CD4-positive, alpha-beta T cell treated with Interleukin-2 at 100 ng/mL for 4 hours (primary cell): ENCODE results near the gene ACTN3.

Experiments
- DNase-seq: peaks from one replicate; pipeline ENCODE4 v3.0.0-alpha.2; 2020; ENCODE audit warnings: low spot score

Gene ACTN3

DNA sequence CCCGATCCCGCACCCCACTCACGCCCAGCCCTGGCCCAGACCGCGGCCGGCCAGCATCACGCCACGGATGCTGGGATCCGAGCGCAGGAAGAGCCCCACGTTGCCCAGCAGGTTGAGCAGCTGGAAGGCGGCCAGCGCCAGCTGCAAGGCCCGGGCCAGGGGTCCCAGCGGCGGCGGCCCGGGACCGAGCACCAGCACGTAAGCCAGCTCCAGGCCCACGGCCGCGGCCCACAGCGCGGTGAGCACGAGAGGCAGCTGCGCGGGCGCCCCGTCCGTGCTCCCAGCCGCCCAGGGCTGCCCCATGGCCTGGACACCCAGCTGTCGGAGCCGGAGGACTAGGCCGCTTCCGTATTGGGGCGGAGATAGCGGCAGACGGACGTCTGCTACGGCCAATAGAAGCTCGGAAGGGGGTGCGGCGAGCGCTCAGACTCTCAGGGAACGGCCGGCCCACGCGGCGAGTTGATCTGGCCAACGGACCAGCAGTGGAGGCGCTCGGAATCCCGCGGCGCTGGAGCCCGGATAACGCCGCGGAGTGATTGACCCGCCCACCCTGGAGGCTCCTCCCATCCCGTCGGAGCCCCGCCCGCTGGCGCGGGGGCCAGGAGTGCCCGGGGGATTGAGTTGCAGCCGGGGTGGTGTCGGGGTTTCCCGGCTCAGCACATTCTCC is 869 bp upstream of the ACTN3 start, which contains the start of gene ZDHHC24:
Gene ZDHHC24, minus strand, starts transcription at position 348 of the 667 bp plus-strand sequence. Its CDS starts 45 bp downstream, at position 303.
- DNase-seq: peak; percentile 90

DNA sequence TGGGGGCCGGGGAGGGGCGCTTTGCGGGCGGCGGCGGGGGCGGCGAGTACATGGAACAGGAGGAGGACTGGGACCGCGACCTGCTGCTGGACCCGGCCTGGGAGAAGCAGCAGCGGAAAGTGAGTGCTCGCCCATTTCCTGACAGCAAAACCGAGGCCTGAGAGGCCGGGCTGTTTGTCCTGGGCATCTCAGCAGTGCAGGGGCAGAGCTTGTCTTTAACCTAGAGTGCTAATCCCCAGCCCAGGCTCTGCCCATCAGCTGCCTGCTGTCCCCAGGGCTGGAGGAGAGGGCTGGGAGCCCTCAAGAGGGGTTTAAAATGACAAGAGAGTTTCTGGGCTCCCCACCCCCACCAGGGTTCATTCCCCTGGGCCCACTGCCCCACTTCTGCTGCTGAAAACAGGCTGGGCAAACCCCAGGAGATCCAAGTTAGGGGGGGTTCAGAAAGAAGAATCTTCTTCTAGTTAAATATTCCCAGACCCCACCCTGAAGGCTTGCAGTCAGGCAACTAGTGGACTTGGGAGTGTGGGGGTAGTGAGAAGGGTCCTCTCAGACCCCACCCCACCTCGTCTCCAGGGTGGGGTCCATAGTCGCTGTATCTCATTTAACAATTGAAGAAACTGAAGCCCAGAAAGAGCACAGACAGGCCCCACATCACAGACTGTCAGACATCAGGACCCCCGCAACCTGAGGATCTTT is 411 bp downstream of the ACTN3 start:
- DNase-seq: no peak

DNA sequence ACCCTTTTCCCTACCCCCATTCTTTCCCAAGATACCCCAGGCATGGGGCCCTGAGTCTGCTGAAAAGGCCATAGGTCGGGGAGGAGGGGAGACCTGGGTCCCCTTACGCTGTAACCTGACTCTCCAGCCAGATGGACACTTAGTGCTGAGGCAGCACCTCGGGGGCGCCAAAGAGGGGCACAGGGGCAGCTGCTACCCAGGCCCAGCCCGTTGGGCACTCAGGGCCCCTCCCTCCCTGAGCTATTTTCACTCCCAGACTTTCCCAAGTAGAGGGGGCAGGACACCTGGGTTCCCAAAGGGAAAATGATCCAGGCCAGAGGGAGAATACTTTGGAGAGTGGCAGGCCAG is 933 bp downstream of the ACTN3 start:
- no peak for DNase-seq

DNA sequence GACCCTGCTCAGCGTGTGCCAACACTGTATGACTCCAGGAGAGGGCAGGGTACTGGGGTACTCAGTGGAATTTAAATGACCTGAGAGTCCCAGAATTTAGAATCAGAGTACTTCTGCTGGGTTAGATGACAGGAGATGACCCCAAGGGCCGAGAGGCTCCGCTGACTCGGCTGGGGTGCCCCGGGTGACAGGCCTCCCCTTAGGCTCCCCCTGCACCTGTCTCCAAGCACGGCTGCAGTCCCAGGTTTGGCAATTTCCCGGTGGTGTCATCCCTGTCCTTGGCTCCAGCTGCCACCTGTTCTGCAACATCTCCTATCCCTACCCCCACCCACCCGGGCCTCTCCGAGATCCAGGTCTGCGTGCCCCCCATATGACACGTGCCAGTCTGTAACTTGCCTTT is 1.3 kb downstream of the ACTN3 start:
- DNase-seq: no peak

DNA sequence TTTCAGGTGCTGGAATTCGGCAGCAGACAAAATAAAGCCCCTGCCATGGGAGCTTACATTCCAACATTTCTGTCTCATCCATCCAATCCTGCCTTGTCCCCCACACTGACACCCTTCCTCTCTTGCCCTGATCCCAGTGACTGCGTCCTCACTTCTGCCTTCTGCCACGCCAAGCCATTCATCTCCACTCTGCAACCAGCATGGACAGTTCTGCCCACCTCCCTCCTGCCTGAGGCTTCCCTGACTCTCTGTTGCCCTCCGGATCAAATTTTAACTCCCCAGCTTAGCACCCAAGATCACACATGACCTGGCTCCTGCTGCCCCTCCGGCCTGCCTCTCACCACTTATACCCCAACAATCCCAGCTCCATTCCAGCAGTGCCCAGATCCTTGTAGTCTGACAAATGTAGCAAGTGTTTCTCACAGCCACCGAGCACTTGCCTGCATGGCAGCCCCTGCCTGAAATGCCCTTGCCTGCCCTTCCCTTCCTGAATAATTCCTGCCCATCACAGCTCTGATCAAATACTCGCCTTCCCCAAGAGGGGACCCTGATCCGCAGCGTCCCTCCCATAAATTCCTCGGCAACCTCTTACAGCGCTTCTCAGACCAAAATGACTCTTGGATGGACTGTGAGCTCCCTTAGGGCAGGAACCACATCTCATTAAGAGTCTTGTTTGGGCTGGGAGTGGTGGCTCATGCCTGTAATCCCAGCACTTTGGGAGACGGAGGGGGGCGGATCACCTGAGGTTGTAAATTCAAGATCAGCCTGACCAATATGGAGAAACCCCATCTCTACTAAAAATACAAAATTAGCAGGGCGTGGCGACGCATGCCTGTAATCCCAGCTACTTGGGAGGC is 2.3 kb downstream of the ACTN3 start:
- DNase-seq: no peak

DNA sequence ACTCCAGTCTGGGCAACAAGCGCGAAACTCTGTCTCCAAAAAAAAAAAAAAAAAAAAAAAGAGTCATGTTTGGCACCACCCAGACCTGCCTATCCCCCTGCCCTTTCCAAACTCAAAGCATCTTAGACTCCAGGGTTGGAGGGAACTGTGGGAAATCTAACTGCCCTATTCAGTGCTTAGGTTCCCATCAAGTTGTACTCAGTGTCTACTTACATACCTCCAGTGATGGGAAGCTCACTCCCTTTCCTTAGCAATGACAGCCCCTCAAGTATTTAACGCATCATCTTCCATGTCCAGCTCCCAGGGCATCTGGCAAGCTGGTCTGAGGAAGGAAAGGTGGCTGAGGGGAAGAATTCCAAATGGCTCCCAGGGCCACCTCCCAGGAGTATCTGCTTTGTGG is 3.0 kb downstream of the ACTN3 start:
- DNase-seq: no peak

DNA sequence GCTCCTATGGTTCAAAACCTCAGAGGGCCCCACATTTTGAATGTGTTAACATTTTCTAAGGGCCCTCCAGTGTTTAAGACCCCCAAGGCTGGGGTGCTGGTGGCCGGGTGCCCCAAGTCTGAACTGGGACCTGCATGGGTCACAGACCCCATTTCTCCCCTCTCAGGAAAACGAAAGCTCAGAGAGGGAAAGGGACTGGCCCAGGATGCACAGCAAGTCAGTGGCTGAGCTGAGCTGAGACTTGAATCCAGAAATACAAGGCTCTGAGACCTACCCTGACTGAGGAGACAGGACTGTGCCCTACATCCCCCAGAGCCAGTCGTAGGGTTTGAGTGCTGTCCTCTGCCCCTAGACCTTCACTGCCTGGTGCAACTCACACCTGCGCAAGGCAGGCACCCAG is 4.2 kb downstream of the ACTN3 start:
- no peak for DNase-seq

DNA sequence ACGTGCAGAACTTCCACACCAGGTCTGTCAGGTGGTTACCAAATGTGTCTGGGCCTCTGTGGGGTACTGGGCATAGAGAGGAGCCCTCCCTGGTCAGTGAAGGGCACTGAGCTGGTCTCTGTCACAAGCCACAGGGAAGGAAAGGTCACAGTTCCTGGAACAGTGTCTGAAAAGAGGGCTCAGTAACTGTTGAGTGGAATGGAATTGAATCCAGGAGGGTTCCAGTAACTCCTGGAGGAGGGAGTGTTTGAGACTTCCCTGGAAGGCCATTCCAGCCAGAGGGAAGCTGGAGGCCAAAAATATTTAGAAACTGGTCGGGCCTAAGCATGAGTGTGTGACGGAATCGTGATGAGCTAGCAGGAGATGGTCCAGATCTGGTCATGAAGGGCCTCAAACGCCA is 7.9 kb downstream of the ACTN3 start:
- DNase-seq: no peak

DNA sequence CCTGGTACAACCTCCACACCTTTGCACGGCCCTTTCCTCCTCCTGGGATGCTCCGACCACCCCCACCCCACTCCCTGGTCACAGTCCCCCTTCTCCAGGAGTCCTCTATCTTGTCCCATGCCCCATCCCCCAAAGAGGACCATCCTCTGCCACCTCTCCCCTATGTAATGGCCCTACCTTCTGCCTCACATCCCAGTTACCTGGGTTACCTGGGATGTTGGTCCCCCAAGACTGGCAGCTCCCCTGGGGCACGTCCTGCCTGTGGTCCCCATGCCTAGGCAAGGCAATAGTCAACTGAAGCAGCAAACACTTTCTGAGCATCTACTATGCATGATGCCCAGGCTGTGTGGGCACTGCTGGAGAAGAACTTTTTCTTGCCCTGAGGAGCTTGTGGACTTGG is 8.7 kb downstream of the ACTN3 start:
- no peak for DNase-seq

DNA sequence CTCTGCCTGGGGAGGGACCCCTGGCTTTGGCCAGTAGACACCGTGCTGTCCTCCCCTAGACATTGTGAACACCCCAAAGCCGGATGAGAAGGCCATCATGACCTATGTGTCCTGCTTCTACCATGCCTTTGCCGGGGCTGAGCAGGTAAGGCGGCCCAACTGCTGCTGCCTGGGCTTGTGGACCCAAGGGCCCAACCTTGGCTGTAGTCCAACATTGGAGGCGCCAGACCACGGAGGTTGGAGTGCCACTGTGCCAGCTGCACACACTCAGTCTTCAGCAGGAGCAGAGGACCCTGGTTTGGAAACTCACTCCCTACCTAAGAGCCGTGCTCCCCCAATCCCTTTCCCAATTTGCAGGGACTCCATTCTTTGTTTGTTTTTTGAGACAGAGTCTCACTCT is 9.4 kb downstream of the ACTN3 start:
- no peak for DNase-seq

DNA sequence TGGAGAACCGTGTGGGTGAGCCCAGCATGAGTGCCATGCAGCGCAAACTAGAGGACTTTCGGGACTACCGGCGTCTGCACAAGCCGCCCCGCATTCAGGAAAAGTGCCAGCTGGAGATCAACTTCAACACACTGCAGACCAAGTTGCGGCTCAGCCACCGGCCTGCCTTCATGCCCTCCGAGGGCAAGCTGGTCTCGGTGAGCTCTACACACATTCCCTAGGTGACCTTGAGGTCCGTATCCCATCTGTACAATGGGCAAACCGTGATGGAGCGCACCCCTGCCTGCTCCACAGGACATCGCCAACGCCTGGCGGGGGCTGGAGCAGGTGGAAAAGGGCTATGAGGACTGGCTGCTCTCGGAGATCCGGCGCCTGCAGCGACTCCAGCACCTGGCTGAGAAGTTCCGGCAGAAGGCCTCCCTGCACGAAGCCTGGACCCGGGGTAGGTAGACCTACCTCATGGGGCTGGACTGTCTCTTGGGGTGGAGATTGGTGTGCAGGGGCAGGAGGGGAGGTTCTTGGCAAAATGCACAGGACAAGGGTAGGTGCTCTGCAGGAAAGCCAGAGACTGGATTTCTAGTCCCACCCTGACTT is 11.1 kb downstream of the ACTN3 start:
- no peak for DNase-seq

DNA sequence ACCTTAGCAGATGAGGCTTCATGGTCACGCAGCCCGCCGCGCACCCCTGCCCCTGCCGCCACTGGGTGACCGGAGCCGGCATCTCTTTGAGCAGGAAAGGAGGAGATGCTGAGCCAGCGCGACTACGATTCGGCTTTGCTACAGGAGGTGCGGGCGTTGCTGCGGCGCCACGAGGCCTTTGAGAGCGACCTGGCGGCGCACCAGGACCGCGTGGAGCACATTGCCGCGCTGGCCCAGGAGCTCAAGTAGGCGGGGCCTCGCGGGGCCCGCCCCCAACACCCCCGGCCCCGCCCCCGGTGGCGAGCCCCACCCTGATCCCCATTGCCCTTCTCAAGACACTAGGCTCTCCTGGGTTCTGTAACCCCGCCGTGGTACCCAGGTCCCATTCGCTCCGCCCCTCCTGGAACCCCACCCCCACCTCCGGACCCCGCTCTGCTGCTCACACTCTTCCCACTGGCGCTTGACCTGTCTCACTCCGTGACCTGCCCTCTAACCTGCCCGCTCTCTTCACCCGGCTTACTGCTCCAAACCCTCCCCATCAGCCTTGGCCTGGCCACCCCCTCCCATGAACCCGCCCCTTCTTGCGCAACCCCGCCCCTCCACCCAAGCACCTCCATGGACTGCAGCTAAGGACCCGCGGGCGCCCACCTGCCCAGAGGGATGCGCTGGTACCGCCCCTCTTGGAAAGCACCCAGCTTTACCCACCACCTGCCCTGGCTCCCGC is 12.6 kb downstream of the ACTN3 start:
- peak; percentile 25 for DNase-seq

DNA sequence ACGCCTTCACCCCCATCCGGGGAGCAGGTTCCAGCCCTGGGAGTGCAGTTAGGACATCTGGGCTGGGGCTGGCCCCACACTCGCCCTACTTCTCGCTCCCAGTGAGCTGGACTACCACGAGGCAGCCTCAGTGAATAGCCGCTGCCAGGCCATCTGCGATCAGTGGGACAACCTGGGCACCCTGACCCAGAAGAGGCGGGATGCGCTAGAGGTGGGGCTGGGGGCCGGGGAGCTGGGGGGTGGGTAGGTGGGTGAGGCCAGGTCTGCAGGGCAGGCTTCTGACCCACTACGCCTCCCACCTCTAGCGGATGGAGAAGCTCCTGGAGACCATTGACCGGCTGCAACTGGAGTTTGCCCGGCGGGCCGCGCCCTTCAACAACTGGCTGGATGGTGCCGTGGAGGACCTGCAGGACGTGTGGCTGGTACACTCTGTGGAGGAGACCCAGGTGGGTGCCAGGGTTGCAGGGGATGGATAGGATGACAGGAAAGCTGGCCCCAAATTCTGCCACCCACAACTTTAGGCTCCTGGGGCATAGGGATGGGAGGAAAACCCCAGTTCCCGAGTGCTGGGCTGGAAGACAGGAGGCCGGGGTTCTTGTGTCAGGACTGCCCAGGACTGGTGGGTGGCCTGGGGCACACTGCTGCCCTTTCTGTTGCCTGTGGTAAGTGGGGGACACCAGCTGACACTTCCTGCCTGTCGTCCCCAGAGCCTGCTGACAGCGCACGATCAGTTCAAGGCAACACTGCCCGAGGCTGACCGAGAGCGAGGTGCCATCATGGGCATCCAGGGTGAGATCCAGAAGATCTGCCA is 13.4 kb downstream of the ACTN3 start:
- DNase-seq: no peak

DNA sequence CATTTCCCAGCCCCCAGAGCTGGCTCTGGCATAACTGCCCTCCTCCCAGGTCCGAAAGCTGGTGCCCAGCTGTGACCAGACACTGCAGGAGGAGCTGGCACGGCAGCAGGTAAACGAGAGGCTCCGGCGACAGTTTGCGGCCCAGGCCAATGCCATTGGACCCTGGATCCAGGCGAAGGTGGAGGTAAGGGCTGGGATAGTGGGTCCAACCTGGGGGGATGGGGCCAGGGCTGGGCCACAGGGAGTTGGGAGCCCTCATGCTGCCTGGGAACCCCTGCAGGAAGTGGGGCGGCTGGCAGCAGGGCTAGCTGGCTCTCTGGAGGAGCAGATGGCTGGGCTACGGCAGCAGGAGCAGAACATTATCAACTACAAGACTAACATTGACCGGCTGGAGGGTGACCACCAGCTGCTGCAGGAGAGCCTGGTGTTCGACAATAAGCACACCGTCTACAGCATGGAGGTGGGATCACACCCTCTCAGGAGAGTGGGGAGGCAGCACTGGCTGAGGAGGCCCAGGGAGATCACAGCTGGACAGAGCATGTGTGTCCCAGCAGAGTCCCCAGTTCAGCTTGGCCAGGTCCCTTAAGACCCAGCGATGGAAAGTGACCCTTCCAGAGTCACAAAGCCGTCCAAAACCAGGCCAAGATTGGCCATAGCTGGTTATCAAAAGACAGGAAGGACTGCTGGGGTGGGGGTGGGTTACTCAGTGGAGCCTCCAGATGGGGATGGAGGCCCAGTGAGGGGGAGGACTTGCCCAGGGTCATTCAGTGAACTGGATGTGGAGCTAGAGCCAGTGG is 14.7 kb downstream of the ACTN3 start:
- no peak for DNase-seq

DNA sequence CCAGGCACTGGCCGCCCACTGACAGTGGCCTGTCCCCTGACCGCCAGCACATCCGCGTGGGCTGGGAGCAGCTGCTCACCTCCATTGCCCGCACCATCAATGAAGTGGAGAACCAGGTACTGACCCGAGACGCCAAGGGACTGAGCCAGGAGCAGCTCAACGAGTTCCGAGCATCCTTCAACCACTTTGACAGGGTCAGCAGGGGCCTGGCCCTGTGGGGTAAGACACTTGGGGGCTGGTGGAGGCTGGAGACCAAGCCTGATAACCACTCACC is 15.2 kb downstream of the ACTN3 start:
- no peak for DNase-seq

DNA sequence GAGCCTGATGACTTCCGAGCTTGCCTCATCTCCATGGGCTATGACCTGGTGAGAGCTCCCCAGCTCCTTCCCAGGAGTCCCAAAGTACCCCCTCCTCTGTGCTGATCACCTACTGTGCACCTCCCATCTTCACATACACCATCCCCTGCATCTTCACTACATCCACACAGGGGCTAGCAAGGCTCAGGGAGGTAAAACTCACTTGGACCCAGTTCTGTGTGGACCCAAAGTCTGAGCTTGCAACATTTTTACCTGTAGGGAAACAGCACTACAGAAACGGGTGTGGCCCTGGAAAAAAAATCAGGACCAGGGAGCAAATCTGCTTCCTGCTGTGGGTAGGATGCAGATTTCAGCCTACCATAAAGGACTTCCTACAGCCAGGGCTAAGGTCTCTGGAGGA is 15.6 kb downstream of the ACTN3 start:
- no peak for DNase-seq

DNA sequence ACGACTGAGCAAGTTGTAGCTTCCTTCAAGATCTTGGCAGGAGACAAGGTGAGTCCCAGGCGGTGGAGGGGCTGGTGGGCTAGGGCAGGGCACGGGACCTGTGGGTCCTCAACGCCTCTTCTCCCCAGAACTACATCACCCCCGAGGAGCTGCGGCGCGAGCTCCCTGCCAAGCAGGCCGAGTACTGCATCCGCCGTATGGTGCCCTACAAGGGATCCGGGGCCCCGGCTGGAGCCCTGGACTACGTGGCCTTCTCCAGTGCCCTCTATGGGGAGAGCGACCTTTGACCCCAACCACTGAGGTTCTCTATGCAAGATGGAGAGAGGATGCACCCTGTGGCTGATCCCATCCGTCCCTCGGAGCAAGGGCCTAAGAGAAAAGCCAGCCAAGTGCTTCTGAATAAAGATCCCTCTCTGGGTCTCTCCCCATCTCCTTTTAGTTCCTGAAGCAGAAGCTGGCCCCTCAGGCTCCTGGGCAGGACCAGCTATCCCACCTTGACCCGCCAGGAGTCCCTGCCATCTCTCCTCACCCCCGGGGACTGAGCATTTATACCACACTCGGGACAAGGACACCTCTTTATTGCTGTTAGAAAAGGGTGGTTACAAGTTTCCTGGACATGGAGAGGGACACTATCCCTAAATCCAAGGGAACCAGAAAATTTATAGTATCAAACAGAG is 16.3 kb downstream of the ACTN3 start:
- no peak for DNase-seq

DNA sequence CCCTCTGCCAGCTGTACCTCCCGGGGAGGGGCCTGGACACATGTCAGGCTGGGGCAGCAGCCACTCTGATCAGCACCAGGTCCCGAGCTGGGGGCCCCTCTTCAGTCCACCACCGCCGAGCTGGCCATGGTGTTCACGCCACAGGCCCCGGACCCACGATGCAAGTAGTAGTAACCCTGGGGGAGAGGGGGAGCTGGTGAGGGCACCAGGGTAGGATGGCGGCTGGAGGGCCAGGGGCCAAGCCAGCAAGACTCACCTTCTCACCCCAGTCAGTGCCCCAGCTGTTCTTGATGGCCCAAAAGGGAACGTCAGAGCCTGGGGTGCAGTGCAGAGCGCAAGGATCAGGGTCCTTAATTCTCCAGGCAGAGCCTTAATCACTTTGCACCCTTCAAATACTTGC is 17.1 kb downstream of the ACTN3 start:
- DNase-seq: no peak

DNA sequence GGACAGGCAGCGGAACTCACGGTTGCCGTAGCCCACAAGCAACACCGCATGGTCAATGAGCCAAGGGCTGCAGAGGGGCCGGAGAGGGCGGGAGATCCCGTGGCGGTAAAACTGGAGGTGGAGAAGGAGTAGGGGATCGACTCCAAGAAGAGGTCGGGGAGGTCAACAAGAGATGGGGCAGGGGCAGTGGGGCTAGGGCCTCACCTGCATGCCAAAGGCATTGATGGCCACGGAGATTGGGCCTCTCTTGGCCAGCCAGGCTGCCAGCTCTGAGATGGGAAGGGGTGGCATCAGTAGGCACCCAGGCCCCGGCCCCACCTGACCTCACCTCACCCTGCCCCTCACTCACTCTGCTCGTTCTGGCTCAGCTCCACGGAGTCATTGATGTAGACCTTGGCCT is 17.8 kb downstream of the ACTN3 start:
- no peak for DNase-seq

DNA sequence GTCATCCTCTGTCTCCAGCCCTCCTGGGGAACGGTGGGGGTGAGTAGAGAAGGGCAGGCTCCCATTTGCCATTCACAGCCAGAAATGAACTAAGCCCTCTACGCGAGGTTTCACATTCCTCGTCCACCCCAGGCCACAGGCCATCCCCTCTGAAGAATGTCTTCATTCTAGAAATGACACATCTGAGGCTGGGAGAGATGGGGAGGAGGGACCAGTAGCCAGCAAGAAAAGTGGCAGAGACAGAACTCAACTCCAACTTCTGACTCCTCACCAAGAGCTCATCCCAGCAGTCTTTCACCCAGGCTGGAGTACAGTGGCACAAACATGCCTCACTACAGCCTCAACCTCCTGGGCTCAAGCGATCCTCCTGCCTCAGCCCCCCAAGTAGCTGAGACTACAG is 18.3 kb downstream of the ACTN3 start:
- no peak for DNase-seq
